K562 (cell line): Measurements from ENCODE around the gene GJC2. TPM values are rescaled to one million over a fixed set of nuclear protein-coding genes. Genes with fewer than 3 reads are reported as not detected.
A peak's percentile ranks its signal among the peaks of the same experiment; 100 is the strongest.

ENCODE experiments used
- BHLHE40 ChIP-seq: IDR thresholded peaks from 2 replicates; pipeline ENCODE4 v1.6.1; 2011; ENCODE audit warnings: low read length, improper control_type of control experiment
- BRD9 ChIP-seq: fragments of 450-650 bp; IDR thresholded peaks from 2 replicates; pipeline ENCODE4 v1.6.1; 2018; ENCODE audit warnings: low read depth; ENCODE audit not compliant: partially characterized antibody
- CAMTA2 ChIP-seq: fragments of 250-450 bp; sonication (Bioruptor Pico); conservative IDR thresholded peaks from 2 replicates; pipeline ENCODE4 v1.5.1; 2022
- CREB1 ChIP-seq, 2 experiments: sonication (generic) in 1 of 2; formaldehyde crosslinking in 1 of 2; IDR thresholded peaks; 2 replicates each; pipeline versions ENCODE4 v1.6.1 to v1.8.0; 2012 to 2022; ENCODE audit warnings: inconsistent platforms in 1 of 2, mild to moderate bottlenecking in 1 of 2, missing genetic modification reagents in 1 of 2, moderate library complexity in 1 of 2
- EZH2 ChIP-seq: IDR thresholded peaks from 2 replicates; pipeline ENCODE4 v1.6.1; 2012; ENCODE audit warnings: low read depth, mild to moderate bottlenecking, inconsistent platforms, low read length, borderline replicate concordance
- GABPB1 ChIP-seq: sonication (generic); formaldehyde crosslinking; IDR thresholded peaks from 2 replicates; pipeline ENCODE4 v1.8.0; 2022; ENCODE audit warnings: mild to moderate bottlenecking, missing genetic modification reagents
- HEY1 ChIP-seq: fragments of 250-450 bp; sonication (Bioruptor Pico); IDR thresholded peaks from 2 replicates; pipeline ENCODE4 v1.5.0; 2020; ENCODE audit warnings: mild to moderate bottlenecking, moderate library complexity, borderline replicate concordance
- ID3 ChIP-seq, 2 experiments: fragments of 250-450 bp in 1 of 2; fragments of 450-650 bp in 1 of 2; sonication (Bioruptor Pico) in 1 of 2; IDR thresholded peaks; 2 replicates each; pipeline versions ENCODE4 v1.6.1 to v1.8.0; 2016 to 2021; ENCODE audit warnings: mild to moderate bottlenecking in 2 of 2, moderate library complexity in 2 of 2, missing compliant biosample characterization in 1 of 2, missing genetic modification characterization in 1 of 2
- ILK ChIP-seq: fragments of 450-650 bp; IDR thresholded peaks from 2 replicates; pipeline ENCODE4 v1.6.1; 2016; ENCODE audit warnings: missing genetic modification characterization, low read depth, mild to moderate bottlenecking, missing compliant biosample characterization, moderate library complexity, borderline replicate concordance
- LEF1 ChIP-seq: fragments of 450-650 bp; IDR thresholded peaks from 2 replicates; pipeline ENCODE4 v1.6.1; 2016; ENCODE audit warnings: mild to moderate bottlenecking
- MEF2D ChIP-seq: conservative IDR thresholded peaks from 2 replicates; pipeline ENCODE4 v1.6.1; 2016; ENCODE audit warnings: low read depth, missing genetic modification characterization, missing compliant biosample characterization
- NEUROD1 ChIP-seq: fragments of 150-350 bp; IDR thresholded peaks from 2 replicates; pipeline ENCODE4 v1.6.1; 2014; ENCODE audit warnings: borderline replicate concordance, low read length, low read depth; ENCODE audit not compliant: partially characterized antibody
- NKRF ChIP-seq: fragments of 450-650 bp; IDR thresholded peaks from 2 replicates; pipeline ENCODE4 v1.6.1; 2016; ENCODE audit warnings: borderline replicate concordance
- NR1H2 ChIP-seq: sonication (generic); formaldehyde crosslinking; IDR thresholded peaks from 2 replicates; pipeline ENCODE4 v1.4.0; 2020; ENCODE audit warnings: mild to moderate bottlenecking, missing genetic modification reagents
- SAFB ChIP-seq: fragments of 200-400 bp; formaldehyde crosslinking; IDR thresholded peaks from 2 replicates; pipeline ENCODE4 v1.6.1; 2017; ENCODE audit warnings: low read depth, low read length, borderline replicate concordance
- SRSF1 ChIP-seq: fragments of 200-400 bp; formaldehyde crosslinking; IDR thresholded peaks from 2 replicates; pipeline ENCODE4 v1.6.1; 2017; ENCODE audit warnings: mild to moderate bottlenecking, low read depth, low read length, moderate library complexity
- THRAP3 ChIP-seq: fragments of 450-650 bp; IDR thresholded peaks from 2 replicates; pipeline ENCODE4 v1.6.1; 2016; ENCODE audit warnings: mild to moderate bottlenecking, inconsistent platforms, borderline replicate concordance
- U2AF2 ChIP-seq: fragments of 200-400 bp; formaldehyde crosslinking; optimal IDR thresholded peaks from 2 replicates; pipeline ENCODE3; 2017; ENCODE audit warnings: low read depth, mild to moderate bottlenecking, low read length
- ZFX ChIP-seq: sonication (generic); formaldehyde crosslinking; IDR thresholded peaks from 2 replicates; pipeline ENCODE4 v1.8.0; 2022; ENCODE audit warnings: mild to moderate bottlenecking, missing genetic modification reagents, moderate library complexity
- ZNF316 ChIP-seq: fragments of 450-650 bp; IDR thresholded peaks from 2 replicates; pipeline ENCODE4 v1.6.1; 2016
- ZNF551 ChIP-seq: fragments of 250-450 bp; sonication (Bioruptor Pico); IDR thresholded peaks from 2 replicates; pipeline ENCODE4 v1.5.0; 2021; ENCODE audit warnings: mild to moderate bottlenecking, moderate library complexity
- ZNF589 ChIP-seq: fragments of 200-800 bp; sonication (Bioruptor generic); IDR thresholded peaks from 2 replicates; pipeline ENCODE4 v1.6.1; 2016; ENCODE audit warnings: low read depth, missing genetic modification characterization, missing compliant biosample characterization
- ZNF644 ChIP-seq: fragments of 200-800 bp; sonication (Bioruptor generic); IDR thresholded peaks from 2 replicates; pipeline ENCODE4 v1.6.1; 2016; ENCODE audit warnings: low read depth, missing genetic modification characterization, missing compliant biosample characterization
- ZNF79 ChIP-seq: fragments of 250-450 bp; sonication (Bioruptor Pico); IDR thresholded peaks from 2 replicates; pipeline ENCODE4 v1.4.0; 2020; ENCODE audit warnings: low read depth, mild to moderate bottlenecking, moderate library complexity
- polyA plus RNA-seq, 8 experiments: library from polyadenylated mRNA; depleted of rRNA in 4 of 8; stranded (reverse) in 5 of 8; unstranded in 3 of 8; fragments of >200 nt; fragmentation: Nextera tagmentation in 2 of 8; fragmentation: Illumina TruSeq in 1 of 8; extraction: Ambion mirVana in 2 of 8; extraction: Trizol in 1 of 8; gene quantifications; 2 replicates each; pipeline versions ENCODE4 v1.2.1 to v1.2.3, GENCODE V29; 2011 to 2014; ENCODE audit warnings: inconsistent platforms in 1 of 8, missing spikeins in 1 of 8
- total RNA-seq, 7 experiments: library from RNA; depleted of rRNA in 6 of 7; stranded (reverse); fragments of >200 nt in 6 of 7; fragmentation: Illumina TruSeq in 2 of 7; extraction: Trizol in 2 of 7; gene quantifications; 2 replicates each; pipeline versions ENCODE4 v1.2.1 to v1.2.3, GENCODE V29; 2011 to 2021; ENCODE audit warnings: low replicate concordance in 1 of 7

The GJC2 gene
- total and polyA plus RNA-seq, 9 of the 15 experiments (the other 6 are each of a cell fraction or from before 2014, with no cell fraction given), result 0.03 to 0.62 (median 0.11) TPM; not detected in 2

GRCh38 chr1:228102791-228103620 is 46.7 kb upstream of the GJC2 start, which contains the start of gene C1orf35 (continued):
- TF ChIP-seq ID3 (CRISPR knock-in tag; IDR thresholded peaks at IDR 0.05) (no peak), ID3 (tag; IDR thresholded peaks at IDR 0.05) (peak; percentile 32; the same call in 1 of the 2 replicates), ZNF316 (no peak), SAFB (no peak), NKRF (peak; percentile 94), CAMTA2 (CRISPR knock-in tag) (no peak), NR1H2 (no peak), BHLHE40 (no peak; the same call in 1 of the 2 replicates), THRAP3 (no peak), ZNF79 (CRISPR knock-in tag) (no peak), EZH2 (no peak), U2AF2 (no peak), SRSF1 (0 out of 2 replicates have a peak, but pooled peaks have one; percentile 43), MEF2D (tag) (no peak), GABPB1 (CRISPR knock-in tag) (peak; percentile 77; the same call in 1 of the 2 replicates), ZNF644 (tag) (no peak), BRD9 (no peak), ZNF551 (CRISPR knock-in tag) (no peak), ZNF589 (no peak), NEUROD1 (peak; percentile 24), HEY1 (CRISPR knock-in tag) (no peak), LEF1 (no peak), ZFX (CRISPR knock-in tag) (peak; percentile 96), ILK (tag) (no peak), CREB1 (IDR thresholded peaks at IDR 0.05) (peak; percentile 99), CREB1 (CRISPR knock-in tag; IDR thresholded peaks at IDR 0.05) (peak; percentile 100)
